HG03175 (cell line): ENCODE measurements around the gene PDIA3.
"Not testable (repeated sequence)": the region's sequence is repeated elsewhere in the genome, so short reads cannot be mapped to it uniquely, and the experiment has no call there.

Experiments
- ATAC-seq: cut with Tn5 transposase; IDR thresholded peaks from one replicate; pipeline ENCODE4 v1.9.1; 2021; ENCODE audit warnings: mild to moderate bottlenecking, moderate library complexity; ENCODE audit not compliant: unreplicated experiment

The PDIA3 gene

DNA sequence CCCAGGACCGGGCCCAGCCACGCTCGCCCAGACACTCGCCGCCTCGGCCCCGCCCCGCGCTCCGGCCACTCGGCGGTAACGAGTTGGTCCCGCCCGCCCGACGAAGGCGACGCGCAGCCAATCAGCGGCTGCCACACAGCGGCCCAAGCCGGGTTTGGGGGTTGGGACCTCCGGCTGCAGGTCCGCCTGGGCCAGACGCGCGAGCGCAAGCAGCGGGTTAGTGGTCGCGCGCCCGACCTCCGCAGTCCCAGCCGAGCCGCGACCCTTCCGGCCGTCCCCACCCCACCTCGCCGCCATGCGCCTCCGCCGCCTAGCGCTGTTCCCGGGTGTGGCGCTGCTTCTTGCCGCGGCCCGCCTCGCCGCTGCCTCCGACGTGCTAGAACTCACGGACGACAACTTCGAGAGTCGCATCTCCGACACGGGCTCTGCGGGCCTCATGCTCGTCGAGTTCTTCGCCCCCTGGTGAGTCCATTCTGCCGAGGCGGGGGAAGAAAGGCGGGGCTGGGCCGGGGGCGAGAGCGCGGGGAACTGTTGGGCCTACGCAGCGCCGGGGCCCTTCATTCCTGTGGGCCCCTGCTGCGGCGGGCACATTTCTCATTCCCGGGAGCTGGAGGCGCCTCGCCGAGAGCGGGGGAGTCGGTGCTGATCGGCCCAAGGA, at the start of gene PDIA3:
TSS of gene PDIA3 (plus strand) at position 194 of the 658 bp plus-strand sequence. CDS start at position 296, 102 bp downstream.
- peak; percentile 76 for ATAC-seq

- ATAC-seq: no peak
These were observed 44.1 kb upstream of the PDIA3 start for GRCh38 chr15:43702174-43702573.

GRCh38 chr15:43702701-43703424, 43.4 kb upstream of the PDIA3 start:
- ATAC-seq: no peak

- ATAC-seq: not testable (repeated sequence)
These were observed 35.7 kb upstream of the PDIA3 start for GRCh38 chr15:43710431-43711131.

DNA sequence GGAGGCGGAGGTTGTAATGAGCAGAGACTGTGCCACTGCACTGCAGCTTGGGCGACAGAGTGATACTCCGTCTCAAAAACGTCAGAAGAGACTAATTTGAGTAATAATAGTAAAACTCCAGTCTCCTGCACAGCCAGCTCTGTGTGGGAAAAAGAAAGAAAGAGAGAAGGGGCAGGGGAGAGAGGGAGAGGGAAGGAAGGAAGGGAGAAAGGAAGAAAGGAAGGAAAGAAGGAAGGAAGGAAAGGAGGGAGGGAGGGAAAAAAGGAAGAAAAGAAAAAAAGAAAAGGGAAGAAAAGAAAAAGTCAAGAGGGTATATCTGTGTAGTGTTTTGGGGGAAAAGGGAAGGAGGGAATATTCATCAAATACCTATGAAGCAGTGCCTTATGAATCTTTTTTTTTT, 23.1 kb upstream of the PDIA3 start:
- ATAC-seq: no peak

DNA sequence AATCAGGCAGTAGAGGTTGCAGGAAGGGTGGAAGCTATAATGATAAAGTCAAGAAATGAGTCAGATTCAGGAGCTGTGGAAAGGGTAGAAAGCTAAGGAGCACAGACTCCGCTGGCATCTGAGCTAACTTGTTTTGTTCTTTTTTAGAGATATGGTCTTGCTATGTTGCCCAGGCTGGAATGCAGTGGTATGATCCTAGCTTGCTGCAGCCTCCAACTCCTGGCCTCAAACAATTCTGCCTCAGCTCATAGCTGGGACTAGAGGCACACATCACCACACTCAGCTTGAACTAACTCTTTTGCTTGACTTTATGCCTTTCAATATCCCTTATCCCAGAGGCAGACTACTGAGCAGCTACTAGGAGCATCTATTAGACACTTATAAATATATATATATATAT, 19.9 kb upstream of the PDIA3 start:
- ATAC-seq: not testable (repeated sequence)

- not testable (repeated sequence) for ATAC-seq
These were observed 18.0 kb upstream of the PDIA3 start for GRCh38 chr15:43728053-43728725.

- ATAC-seq: no peak
These were observed 10.8 kb upstream of the PDIA3 start for GRCh38 chr15:43735416-43735815.

- not testable (repeated sequence) for ATAC-seq
These were observed 668 bp downstream of the PDIA3 start for GRCh38 chr15:43746903-43747309.

GRCh38 chr15:43748376-43748775, 2.1 kb downstream of the PDIA3 start:
- no peak for ATAC-seq

DNA sequence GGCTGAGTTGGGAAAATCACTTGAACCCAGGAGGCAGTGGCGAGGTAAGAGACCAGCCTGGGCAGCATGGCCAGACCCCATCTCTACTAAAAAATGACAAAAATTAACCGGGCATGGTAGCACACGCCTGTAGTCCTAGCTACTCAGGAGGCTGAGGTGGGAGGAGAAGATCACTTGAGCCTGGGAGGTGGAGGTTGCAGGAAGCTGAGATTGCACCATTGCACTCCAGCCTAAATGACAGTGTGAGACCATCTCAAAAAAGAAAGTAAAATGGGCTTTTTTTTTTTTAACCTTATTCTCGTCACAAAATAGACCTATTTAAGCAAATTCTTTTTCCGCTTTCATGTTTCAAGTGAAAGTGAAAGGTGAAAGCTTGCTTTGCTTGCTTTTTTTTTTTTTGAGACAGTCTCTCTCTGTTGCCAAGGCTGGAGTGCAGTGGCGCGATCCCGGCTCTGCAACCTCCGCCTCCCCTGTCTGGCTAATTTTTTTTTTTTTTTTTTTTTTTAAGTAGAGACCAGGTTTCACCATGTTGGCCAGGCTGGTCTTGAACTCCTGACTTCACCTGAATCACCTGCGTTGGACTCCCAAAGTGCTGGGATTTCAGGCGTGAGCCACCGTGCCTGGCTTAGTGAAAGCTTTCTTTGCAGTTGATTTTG, 3.6 kb downstream of the PDIA3 start:
- ATAC-seq: peak; percentile 44

GRCh38 chr15:43751885-43752284, 5.6 kb downstream of the PDIA3 start:
- no peak for ATAC-seq

- no peak for ATAC-seq
These were observed 16.6 kb downstream of the PDIA3 start for GRCh38 chr15:43762824-43763223.

- no peak for ATAC-seq
These were observed 17.7 kb downstream of the PDIA3 start for GRCh38 chr15:43763819-43764446.

DNA sequence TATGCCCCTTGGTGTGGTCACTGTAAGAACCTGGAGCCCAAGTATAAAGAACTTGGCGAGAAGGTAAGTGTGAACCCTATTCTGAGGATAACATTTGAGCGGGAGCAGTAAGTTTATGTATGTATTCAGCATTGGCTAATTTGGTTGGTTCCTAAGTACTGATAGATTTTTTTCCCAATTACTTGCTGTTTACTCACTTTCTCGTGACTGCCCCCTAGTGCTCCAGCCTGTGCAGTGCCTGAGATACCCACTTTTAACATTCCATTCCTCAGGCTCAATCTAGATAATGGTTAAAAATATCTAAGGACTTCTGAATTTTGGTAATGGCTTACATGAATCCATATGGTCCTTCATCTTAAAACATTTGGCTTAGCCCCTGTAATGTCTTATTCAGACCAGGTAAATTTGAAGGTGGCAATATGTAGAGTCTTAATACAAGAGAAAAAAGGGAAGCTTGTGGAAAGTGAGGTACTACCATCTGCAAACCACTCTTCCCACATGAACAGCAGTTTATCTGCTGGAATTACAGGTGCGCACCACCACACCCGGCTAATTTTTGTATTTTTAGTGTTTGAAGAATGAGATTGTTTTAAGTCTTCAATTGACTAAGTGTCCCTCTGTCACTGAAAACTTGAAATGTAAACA, 23.5 kb downstream of the PDIA3 start:
- no peak for ATAC-seq

DNA sequence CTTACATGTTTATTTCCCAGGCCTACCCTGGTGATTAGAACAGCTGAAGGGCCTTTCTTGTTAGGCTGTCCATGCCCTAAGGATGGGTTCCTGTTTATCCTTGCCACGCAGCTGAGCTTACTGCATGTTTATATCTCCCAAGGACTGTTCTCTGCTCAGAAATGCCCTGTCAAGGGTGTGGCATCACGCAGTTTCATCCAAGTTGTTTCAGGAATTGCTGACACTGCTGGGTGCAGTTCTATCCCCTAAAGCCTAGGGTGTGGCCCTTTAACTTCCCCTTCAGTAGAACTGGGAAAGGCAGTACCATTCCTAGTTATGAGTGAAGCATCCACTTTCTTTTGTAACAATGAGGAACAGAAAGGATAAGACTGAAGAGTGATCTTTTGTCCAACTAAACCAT, 25.6 kb downstream of the PDIA3 start:
- no peak for ATAC-seq

DNA sequence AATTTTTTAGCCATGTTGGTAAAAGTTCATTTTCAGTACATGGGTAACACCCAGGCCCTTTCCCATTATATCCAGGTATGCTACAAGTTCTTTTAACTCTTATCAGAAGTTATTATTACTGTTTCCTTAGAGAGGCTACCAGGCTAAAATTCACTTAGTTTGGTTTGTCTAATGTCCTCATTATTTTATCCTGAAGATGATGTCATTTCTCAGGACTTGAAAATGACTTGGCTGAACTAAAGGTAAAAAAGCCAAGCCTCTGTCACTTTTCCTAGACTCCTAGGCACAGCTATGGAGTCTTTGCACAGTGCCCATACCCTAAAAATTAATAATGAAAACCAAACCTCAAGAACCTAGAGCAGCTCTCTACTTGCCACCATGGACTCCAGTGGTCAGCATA, 26.4 kb downstream of the PDIA3 start:
- ATAC-seq: no peak

DNA sequence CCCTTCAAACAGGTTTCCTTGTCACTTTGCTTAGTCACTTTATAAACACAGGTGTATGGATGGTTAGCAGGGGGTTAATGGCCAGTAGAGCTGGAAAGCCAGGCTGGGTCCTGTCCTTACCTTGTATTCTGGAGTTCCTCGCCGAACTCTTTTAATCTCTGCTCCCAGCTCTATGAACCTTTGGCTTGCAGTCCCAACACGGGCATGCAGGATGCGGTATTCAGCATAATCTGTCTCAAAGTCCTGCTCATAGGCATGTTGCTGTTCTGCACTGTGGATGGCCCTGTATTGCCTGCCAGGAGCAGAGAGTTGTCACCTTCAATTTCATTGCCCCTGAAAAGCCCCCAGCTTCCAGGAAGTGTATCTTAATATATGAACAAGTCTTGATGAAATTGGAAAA, 27.8 kb downstream of the PDIA3 start:
- no peak for ATAC-seq

DNA sequence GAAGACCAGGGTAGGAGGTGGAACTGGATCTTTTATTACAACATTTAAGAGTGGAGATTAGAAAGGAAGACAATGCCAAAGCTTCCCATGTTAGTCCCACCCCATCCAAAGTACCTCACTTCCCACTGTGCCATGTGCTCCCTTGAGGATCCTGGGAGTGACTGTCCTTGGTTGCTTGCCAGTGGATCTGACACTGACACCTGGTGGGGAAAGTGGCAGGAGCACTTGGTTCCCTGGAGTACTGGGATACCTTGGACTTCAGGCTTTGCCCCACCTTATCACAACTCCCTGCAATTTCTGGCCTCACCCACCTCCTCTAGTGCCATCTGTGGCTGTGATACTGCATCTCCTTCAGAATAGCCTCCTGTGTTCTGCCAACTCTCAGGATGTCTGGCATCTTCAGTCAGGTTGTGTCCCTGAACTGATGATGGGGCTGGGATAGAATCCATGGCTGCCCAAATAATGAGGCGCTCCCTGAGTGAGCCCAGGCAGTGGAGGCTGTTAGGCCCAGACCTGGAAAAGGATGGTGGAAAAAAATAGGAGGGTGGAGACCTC, 29.2 kb downstream of the PDIA3 start:
- no peak for ATAC-seq
